Neural cell (in vitro differentiated cells): ENCODE measurements around the gene SOX18. TPM values are rescaled to one million over a fixed set of nuclear protein-coding genes. Genes with fewer than 3 reads are reported as not detected.
A peak's percentile ranks its signal among the peaks of the same experiment; 100 is the strongest.

ENCODE experiments used
- H2AFZ ChIP-seq: fragments of 200-600, 300-800 bp; sonication (generic), shearing (Covaris generic); 2 replicates; pipeline ENCODE4 v1.6.0; 2014; ENCODE audit warnings: low read depth, mild to moderate bottlenecking, antibody characterized with exemption, low read length, moderate library complexity
- H3F3A ChIP-seq: fragments of 200-600 bp; shearing (Covaris generic); 2 replicates; pipeline ENCODE4 v1.6.1; 2016; ENCODE audit warnings: mild to moderate bottlenecking, moderate library complexity, mixed read lengths, antibody characterized with exemption, low read length; ENCODE audit not compliant: insufficient read depth, poor library complexity, severe bottlenecking
- H3K27ac ChIP-seq: fragments of 200-600, 300-800 bp; sonication (generic), shearing (Covaris generic); 2 replicates; pipeline ENCODE4 v1.5.1; 2014; ENCODE audit warnings: mild to moderate bottlenecking, low read length, moderate library complexity
- H3K27me3 ChIP-seq: fragments of 300-800, 200-600 bp; sonication (generic), shearing (Covaris generic); 2 replicates; pipeline ENCODE4 v1.6.0; 2014; ENCODE audit warnings: mild to moderate bottlenecking, low read depth, low read length, moderate library complexity; ENCODE audit not compliant: insufficient read depth
- H3K36me3 ChIP-seq: fragments of 300-800, 200-600 bp; sonication (generic), shearing (Covaris generic); 2 replicates; pipeline ENCODE4 v1.5.1; 2014; ENCODE audit warnings: mild to moderate bottlenecking, antibody characterized with exemption, low read length, moderate library complexity; ENCODE audit not compliant: insufficient read depth
- H3K4me2 ChIP-seq: fragments of 300-800, 200-600 bp; sonication (generic), shearing (Covaris generic); 2 replicates; pipeline ENCODE4 v1.6.0; 2014; ENCODE audit warnings: mild to moderate bottlenecking, low read length
- H3K4me3 ChIP-seq: fragments of 300-800, 200-600 bp; sonication (generic), shearing (Covaris generic); 2 replicates; pipeline ENCODE4 v1.5.1; 2014; ENCODE audit warnings: mild to moderate bottlenecking, low read length, moderate library complexity
- H3K79me2 ChIP-seq: fragments of 200-600 bp; shearing (Covaris generic); replicated peaks from 2 replicates; pipeline ENCODE4 v1.6.0; 2014; ENCODE audit warnings: mild to moderate bottlenecking, low read length, moderate library complexity; ENCODE audit not compliant: insufficient read depth
- H3K9ac ChIP-seq: fragments of 300-800, 200-600 bp; sonication (generic), shearing (Covaris generic); 2 replicates; pipeline ENCODE4 v1.6.1; 2016; ENCODE audit warnings: mild to moderate bottlenecking, low read length, mixed read lengths
- H3K9me2 ChIP-seq: fragments of 200-600 bp; shearing (Covaris generic); 2 replicates; pipeline ENCODE4 v1.6.1; 2016; ENCODE audit warnings: mild to moderate bottlenecking, low read length, mixed read lengths; ENCODE audit not compliant: insufficient read depth
- H3K9me3 ChIP-seq: fragments of 200-600, 300-800 bp; sonication (generic), shearing (Covaris generic); 2 replicates; pipeline ENCODE4 v1.6.1; 2016; ENCODE audit warnings: mild to moderate bottlenecking, mixed run types, low read length, moderate library complexity, mixed read lengths
- H4K20me1 ChIP-seq: fragments of 200-600 bp; shearing (Covaris generic); 2 replicates; pipeline ENCODE4 v1.6.1; 2016; ENCODE audit warnings: mild to moderate bottlenecking, mixed run types; ENCODE audit not compliant: insufficient read depth
- EP300 ChIP-seq: fragments of 450-650 bp; conservative IDR thresholded peaks from 2 replicates; pipeline ENCODE4 v1.6.1; 2014; ENCODE audit warnings: antibody characterized with exemption, mild to moderate bottlenecking, moderate library complexity; ENCODE audit not compliant: poor library complexity, severe bottlenecking
- EZH2 ChIP-seq: fragments of 200-600, 300-800 bp; shearing (Covaris generic), sonication (generic); IDR thresholded peaks from 2 replicates; pipeline ENCODE4 v1.6.1; 2014; ENCODE audit warnings: antibody characterized with exemption, low read length, borderline replicate concordance, mild to moderate bottlenecking; ENCODE audit not compliant: insufficient read depth, poor library complexity, severe bottlenecking
- MXI1 ChIP-seq: fragments of 450-650 bp; conservative IDR thresholded peaks from 2 replicates; pipeline ENCODE4 v1.6.1; 2014; ENCODE audit warnings: antibody characterized with exemption, mild to moderate bottlenecking; ENCODE audit not compliant: poor library complexity, severe bottlenecking
- POLR2AphosphoS5 ChIP-seq: IDR thresholded peaks from 2 replicates; pipeline ENCODE4 v1.6.1; 2012
- RAD21 ChIP-seq: fragments of 450-650 bp; conservative IDR thresholded peaks from 2 replicates; pipeline ENCODE4 v1.6.1; 2014; ENCODE audit warnings: antibody characterized with exemption, mild to moderate bottlenecking, moderate library complexity
- SMC3 ChIP-seq: fragments of 450-650 bp; conservative IDR thresholded peaks from 2 replicates; pipeline ENCODE4 v1.6.1; 2014; ENCODE audit warnings: antibody characterized with exemption, mild to moderate bottlenecking, moderate library complexity; ENCODE audit not compliant: poor library complexity
- TAF1 ChIP-seq: IDR thresholded peaks from 2 replicates; pipeline ENCODE4 v1.6.1; 2012; ENCODE audit warnings: low read depth
- polyA plus RNA-seq: library from polyadenylated mRNA; depleted of rRNA; stranded (reverse); fragments of >200 nt; gene quantifications from 2 replicates; pipeline ENCODE4 v1.2.3, GENCODE V29; 2014
- TF ChIP-seq, protein P1 (sequence below): fragments of 450-650 bp; IDR thresholded peaks from 2 replicates; pipeline ENCODE4 v1.5.1; 2014; ENCODE audit warnings: antibody characterized with exemption, mild to moderate bottlenecking, moderate library complexity; ENCODE audit not compliant: poor library complexity, severe bottlenecking
- TF ChIP-seq, protein P2 (sequence below): IDR thresholded peaks from 2 replicates; pipeline ENCODE4 v1.6.1; 2012; ENCODE audit warnings: borderline replicate concordance

Gene SOX18
- polyA plus RNA-seq, 1 donor from 2014 or later, result 0.12 TPM

GRCh38 chr20:64082820-64083377, 33.5 kb upstream of the SOX18 start:
- Histone ChIP-seq H3K9me2 (no peaks in the 10 kb centered on the region), H2AFZ (no peak overlapping the region)

GRCh38 chr20:64082126-64082731, 32.8 kb upstream of the SOX18 start:
- no peak overlapping the region for H2AFZ ChIP-seq

More at GRCh38 chr20:64082820-64083377, 33.5 kb upstream of the SOX18 start:
- Histone ChIP-seq H3K9ac (peak overlapping the region; percentile 36), H3K36me3 (no peaks in the 10 kb centered on the region), H3K4me3 (peak overlapping the region; percentile 71), H3K27me3 (peaks cover 22% of the 10 kb centered on the region), H3K27ac (no peak overlapping the region), H3K79me2 (no peaks in the 10 kb centered on the region), H3K9me3 (no peaks in the 10 kb centered on the region), H3K4me2 (no peak overlapping the region), H4K20me1 (no peaks in the 10 kb centered on the region), H3F3A (no peaks in the 10 kb centered on the region)
- TF ChIP-seq, protein P1, sequence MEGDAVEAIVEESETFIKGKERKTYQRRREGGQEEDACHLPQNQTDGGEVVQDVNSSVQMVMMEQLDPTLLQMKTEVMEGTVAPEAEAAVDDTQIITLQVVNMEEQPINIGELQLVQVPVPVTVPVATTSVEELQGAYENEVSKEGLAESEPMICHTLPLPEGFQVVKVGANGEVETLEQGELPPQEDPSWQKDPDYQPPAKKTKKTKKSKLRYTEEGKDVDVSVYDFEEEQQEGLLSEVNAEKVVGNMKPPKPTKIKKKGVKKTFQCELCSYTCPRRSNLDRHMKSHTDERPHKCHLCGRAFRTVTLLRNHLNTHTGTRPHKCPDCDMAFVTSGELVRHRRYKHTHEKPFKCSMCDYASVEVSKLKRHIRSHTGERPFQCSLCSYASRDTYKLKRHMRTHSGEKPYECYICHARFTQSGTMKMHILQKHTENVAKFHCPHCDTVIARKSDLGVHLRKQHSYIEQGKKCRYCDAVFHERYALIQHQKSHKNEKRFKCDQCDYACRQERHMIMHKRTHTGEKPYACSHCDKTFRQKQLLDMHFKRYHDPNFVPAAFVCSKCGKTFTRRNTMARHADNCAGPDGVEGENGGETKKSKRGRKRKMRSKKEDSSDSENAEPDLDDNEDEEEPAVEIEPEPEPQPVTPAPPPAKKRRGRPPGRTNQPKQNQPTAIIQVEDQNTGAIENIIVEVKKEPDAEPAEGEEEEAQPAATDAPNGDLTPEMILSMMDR, result no peak
- no peak for TF ChIP-seq SMC3
- TF ChIP-seq, protein P2, sequence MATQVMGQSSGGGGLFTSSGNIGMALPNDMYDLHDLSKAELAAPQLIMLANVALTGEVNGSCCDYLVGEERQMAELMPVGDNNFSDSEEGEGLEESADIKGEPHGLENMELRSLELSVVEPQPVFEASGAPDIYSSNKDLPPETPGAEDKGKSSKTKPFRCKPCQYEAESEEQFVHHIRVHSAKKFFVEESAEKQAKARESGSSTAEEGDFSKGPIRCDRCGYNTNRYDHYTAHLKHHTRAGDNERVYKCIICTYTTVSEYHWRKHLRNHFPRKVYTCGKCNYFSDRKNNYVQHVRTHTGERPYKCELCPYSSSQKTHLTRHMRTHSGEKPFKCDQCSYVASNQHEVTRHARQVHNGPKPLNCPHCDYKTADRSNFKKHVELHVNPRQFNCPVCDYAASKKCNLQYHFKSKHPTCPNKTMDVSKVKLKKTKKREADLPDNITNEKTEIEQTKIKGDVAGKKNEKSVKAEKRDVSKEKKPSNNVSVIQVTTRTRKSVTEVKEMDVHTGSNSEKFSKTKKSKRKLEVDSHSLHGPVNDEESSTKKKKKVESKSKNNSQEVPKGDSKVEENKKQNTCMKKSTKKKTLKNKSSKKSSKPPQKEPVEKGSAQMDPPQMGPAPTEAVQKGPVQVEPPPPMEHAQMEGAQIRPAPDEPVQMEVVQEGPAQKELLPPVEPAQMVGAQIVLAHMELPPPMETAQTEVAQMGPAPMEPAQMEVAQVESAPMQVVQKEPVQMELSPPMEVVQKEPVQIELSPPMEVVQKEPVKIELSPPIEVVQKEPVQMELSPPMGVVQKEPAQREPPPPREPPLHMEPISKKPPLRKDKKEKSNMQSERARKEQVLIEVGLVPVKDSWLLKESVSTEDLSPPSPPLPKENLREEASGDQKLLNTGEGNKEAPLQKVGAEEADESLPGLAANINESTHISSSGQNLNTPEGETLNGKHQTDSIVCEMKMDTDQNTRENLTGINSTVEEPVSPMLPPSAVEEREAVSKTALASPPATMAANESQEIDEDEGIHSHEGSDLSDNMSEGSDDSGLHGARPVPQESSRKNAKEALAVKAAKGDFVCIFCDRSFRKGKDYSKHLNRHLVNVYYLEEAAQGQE, result no peak
- no peak for TF ChIP-seq RAD21

More at GRCh38 chr20:64082126-64082731, 32.8 kb upstream of the SOX18 start:
- H3K27me3 ChIP-seq, result peaks cover 22% of the 10 kb centered on the region
- no peak overlapping the region for H3K4me3 ChIP-seq
- no peaks in the 10 kb centered on the region for H3K9me3 ChIP-seq
- H3K36me3 ChIP-seq, result no peaks in the 10 kb centered on the region
- no peaks in the 10 kb centered on the region for H3F3A ChIP-seq
- no peaks in the 10 kb centered on the region for H4K20me1 ChIP-seq
- H3K79me2 ChIP-seq, result no peaks in the 10 kb centered on the region
- no peak overlapping the region for H3K27ac ChIP-seq
- no peak overlapping the region for H3K9ac ChIP-seq
- H3K4me2 ChIP-seq, result no peak overlapping the region
- TF ChIP-seq EZH2 (no peak), MXI1 (no peak), POLR2AphosphoS5 (no peak), SMC3 (no peak), EP300 (no peak), RAD21 (no peak), TAF1 (no peak)
- TF ChIP-seq, protein P2, result no peak
- TF ChIP-seq, protein P1, result no peak
- no peaks in the 10 kb centered on the region for H3K9me2 ChIP-seq
